ENCODE results near the gene SEMG2. TPM values are rescaled to one million over a fixed set of nuclear protein-coding genes. Genes with fewer than 3 reads are reported as not detected.

The SEMG2 gene
- total RNA-seq, 1 experiment from 2014 or later: not detected

GRCh38 chr20:45229264-45230056 lies 8.3 kb downstream of the SEMG2 start:
- Histone ChIP-seq H3K4me1 (replicated peaks; ENCODE audit: insufficient read depth) (peaks cover 6% of the 10 kb centered on the region), H3K4me2 (peak overlapping the region; percentile 59), H4K20me1 (ENCODE audit: insufficient read depth) (no peaks in the 10 kb centered on the region), H3K27me3 (ENCODE audit: insufficient read depth, low read depth) (no peaks in the 10 kb centered on the region), H3K9me2 (ENCODE audit: insufficient read depth) (no peaks in the 10 kb centered on the region), H3K27ac (no peak overlapping the region), H3K36me3 (ENCODE audit: low read depth) (no peaks in the 10 kb centered on the region), H3K9me3 (ENCODE audit: insufficient read depth, low read depth) (peaks cover 9% of the 10 kb centered on the region; the same call in 1 of the 2 replicates), H3K79me2 (ENCODE audit: low read depth) (no peaks in the 10 kb centered on the region), H3K4me3 (peak overlapping the region; percentile 25; the same call in 1 of the 2 replicates), H2AFZ (peak overlapping the region; percentile 72), H3F3A (ENCODE audit: insufficient read depth, low read depth) (0 out of 2 replicates have a peak, but pooled peaks cover 4% of the 10 kb centered on the region)
- BruUV-seq (replicated peaks): no TSS peak
- intact Hi-C loops (cut with micrococcal nuclease; ENCODE audit: unreplicated experiment): loop anchor here (1.0 to 2.0 kb wide), 3 partner anchors 61 to 218 kb away; no protein-coding TSS in a partner anchor
- ChIA-PET POLR2A (ENCODE audit: unreplicated experiment) (interaction anchor here (0.7 kb wide), 1 partner anchor 676 kb away, joined by 3 read pairs; no protein-coding TSS in a partner anchor), CTCF (interaction anchor here (0.8 to 1.1 kb wide), 6 partner anchors 61 to 320 kb away, joined by 3 to 8 read pairs (median 3); partner anchors contain the start of gene WFDC5)
- TF ChIP-seq EZH2 (IDR thresholded peaks at IDR 0.05; ENCODE audit: low read depth): no peak
- TF ChIP-seq, protein P1, sequence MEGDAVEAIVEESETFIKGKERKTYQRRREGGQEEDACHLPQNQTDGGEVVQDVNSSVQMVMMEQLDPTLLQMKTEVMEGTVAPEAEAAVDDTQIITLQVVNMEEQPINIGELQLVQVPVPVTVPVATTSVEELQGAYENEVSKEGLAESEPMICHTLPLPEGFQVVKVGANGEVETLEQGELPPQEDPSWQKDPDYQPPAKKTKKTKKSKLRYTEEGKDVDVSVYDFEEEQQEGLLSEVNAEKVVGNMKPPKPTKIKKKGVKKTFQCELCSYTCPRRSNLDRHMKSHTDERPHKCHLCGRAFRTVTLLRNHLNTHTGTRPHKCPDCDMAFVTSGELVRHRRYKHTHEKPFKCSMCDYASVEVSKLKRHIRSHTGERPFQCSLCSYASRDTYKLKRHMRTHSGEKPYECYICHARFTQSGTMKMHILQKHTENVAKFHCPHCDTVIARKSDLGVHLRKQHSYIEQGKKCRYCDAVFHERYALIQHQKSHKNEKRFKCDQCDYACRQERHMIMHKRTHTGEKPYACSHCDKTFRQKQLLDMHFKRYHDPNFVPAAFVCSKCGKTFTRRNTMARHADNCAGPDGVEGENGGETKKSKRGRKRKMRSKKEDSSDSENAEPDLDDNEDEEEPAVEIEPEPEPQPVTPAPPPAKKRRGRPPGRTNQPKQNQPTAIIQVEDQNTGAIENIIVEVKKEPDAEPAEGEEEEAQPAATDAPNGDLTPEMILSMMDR (conservative IDR thresholded peaks at IDR 0.05): peak; percentile 96
- peak; percentile 66 to 69 for DNase-seq

- Histone ChIP-seq H3K36me3 (ENCODE audit: low read depth) (no peaks in the 10 kb centered on the region), H3K4me2 (no peak overlapping the region), H2AFZ (no peak overlapping the region), H3K4me3 (no peak overlapping the region), H3K9me2 (ENCODE audit: insufficient read depth) (no peaks in the 10 kb centered on the region), H3K4me1 (replicated peaks; ENCODE audit: insufficient read depth) (peaks cover 6% of the 10 kb centered on the region), H3F3A (ENCODE audit: insufficient read depth, low read depth) (0 out of 2 replicates have a peak, but pooled peaks cover 4% of the 10 kb centered on the region), H3K9me3 (ENCODE audit: insufficient read depth, low read depth) (peaks cover 13% of the 10 kb centered on the region; the same call in 1 of the 2 replicates), H3K27me3 (ENCODE audit: insufficient read depth, low read depth) (no peaks in the 10 kb centered on the region), H4K20me1 (ENCODE audit: insufficient read depth) (no peaks in the 10 kb centered on the region), H3K27ac (no peak overlapping the region), H3K79me2 (ENCODE audit: low read depth) (no peaks in the 10 kb centered on the region)
- ChIA-PET POLR2A (ENCODE audit: unreplicated experiment) (no interaction called here), CTCF (interaction anchor here (0.7 kb wide), 1 partner anchor 9 kb away, joined by 6 read pairs; no protein-coding TSS in a partner anchor)
- BruUV-seq (replicated peaks): no TSS peak
- intact Hi-C loops (cut with micrococcal nuclease; ENCODE audit: unreplicated experiment): no loop called here
- DNase-seq: no peak
- TF ChIP-seq EZH2 (IDR thresholded peaks at IDR 0.05; ENCODE audit: low read depth): no peak
- TF ChIP-seq, protein P1 (conservative IDR thresholded peaks at IDR 0.05): no peak
Observed at GRCh38 chr20:45230631-45231030, 9.5 kb downstream of the SEMG2 start.

- no peaks in the 10 kb centered on the region for H3K9me2 ChIP-seq (ENCODE audit: insufficient read depth)
- no peaks in the 10 kb centered on the region for H3F3A ChIP-seq (ENCODE audit: insufficient read depth, low read depth)
- H3K27me3 ChIP-seq (ENCODE audit: insufficient read depth, low read depth): no peaks in the 10 kb centered on the region
- H3K4me2 ChIP-seq: no peak overlapping the region
- no peak overlapping the region for H3K4me3 ChIP-seq
- no TSS peak for BruUV-seq (replicated peaks)
- no peaks in the 10 kb centered on the region for H3K79me2 ChIP-seq (ENCODE audit: low read depth)
- no peak for TF ChIP-seq EZH2 (IDR thresholded peaks at IDR 0.05; ENCODE audit: low read depth)
- TF ChIP-seq, protein P1 (conservative IDR thresholded peaks at IDR 0.05): peak; percentile 82
- H3K36me3 ChIP-seq (ENCODE audit: low read depth): no peaks in the 10 kb centered on the region
- no peak overlapping the region for H3K27ac ChIP-seq
- no peak overlapping the region for H2AFZ ChIP-seq
- ChIA-PET CTCF (no interaction called here), POLR2A (ENCODE audit: unreplicated experiment) (no interaction called here)
- DNase-seq: peak in 1 of 2 experiments; percentile 34
- H3K4me1 ChIP-seq (replicated peaks; ENCODE audit: insufficient read depth): no peaks in the 10 kb centered on the region
- no peaks in the 10 kb centered on the region for H4K20me1 ChIP-seq (ENCODE audit: insufficient read depth)
- intact Hi-C loops (cut with micrococcal nuclease; ENCODE audit: unreplicated experiment): no loop called here
- H3K9me3 ChIP-seq (ENCODE audit: insufficient read depth, low read depth): peaks cover 13% of the 10 kb centered on the region; the same call in 1 of the 2 replicates
Observed at GRCh38 chr20:45235995-45236394, 14.8 kb downstream of the SEMG2 start.

Measured in PC-9 (cell line).